A549 (cell line): ENCODE results near the gene PLEKHA3. TPM values are rescaled to one million over a fixed set of nuclear protein-coding genes. Genes with fewer than 3 reads are reported as not detected.

Experiments used
- ATAC-seq, 2 experiments: fragments of 200-7000 bp in 1 of 2; fragments of >200 bp in 1 of 2; cut with Nextera tagmentation in 1 of 2; cut with Tn5 transposase in 1 of 2; 3 replicates each; pipeline versions ENCODE4 v1.8.0 to v1.9.1; 2018 to 2020; ENCODE audit warnings: mild to moderate bottlenecking in 1 of 2, moderate library complexity in 1 of 2
- CTCF ChIA-PET: fragments of 300-600 bp; sonication (Branson Sonifier 250); formaldehyde crosslinking; extraction: SDS; loops from one replicate; lab custom pipeline; 2021; ENCODE audit warnings: antibody characterized with exemption, inconsistent platforms; lab: Yijun Ruan, JAX
- POLR2A ChIA-PET: fragments of 350-600 bp; formaldehyde crosslinking; extraction: SDS; loops from one replicate; lab custom pipeline; 2021; ENCODE audit warnings: antibody characterized with exemption, inconsistent platforms; lab: Yijun Ruan, JAX
- DNase-seq, 2 experiments: peaks; one replicate each; pipeline versions ENCODE4 v3.0.0 to v3.0.0-alpha.2; 2011 to 2016; ENCODE audit warnings: low read depth in 1 of 2, low spot score in 1 of 2
- FAIRE-seq: peaks from 2 replicates; lab custom pipeline; 2011; peaks lifted over from hg19 to GRCh38; lab: Jason Lieb, UNC
- H3K27ac ChIP-seq, 2 experiments: fragments of >200 bp; sonication (Bioruptor Twin); formaldehyde crosslinking; 3 replicates each; pipeline ENCODE4 v1.5.1; 2016 to 2017
- H3K4me1 ChIP-seq: fragments of >200 bp; sonication (Bioruptor Twin); formaldehyde crosslinking; 3 replicates; pipeline ENCODE4 v1.6.1; 2016
- H3K4me2 ChIP-seq: fragments of >200 bp; sonication (Bioruptor Twin); formaldehyde crosslinking; 3 replicates; pipeline ENCODE4 v1.6.1; 2016
- H3K4me3 ChIP-seq: fragments of >200 bp; sonication (Bioruptor Twin); formaldehyde crosslinking; 3 replicates; pipeline ENCODE4 v1.5.1; 2016
- H3K9me3 ChIP-seq: fragments of >200 bp; sonication (Bioruptor Twin); formaldehyde crosslinking; 3 replicates; pipeline ENCODE4 v1.6.1; 2016
- ATOH8 ChIP-seq: fragments of 250-450 bp; sonication (Bioruptor Pico); IDR thresholded peaks from 2 replicates; pipeline ENCODE4 v1.5.0; 2020; ENCODE audit warnings: low read depth, mild to moderate bottlenecking, moderate library complexity
- BHLHE40 ChIP-seq: IDR thresholded peaks from 2 replicates; pipeline ENCODE4 v1.6.1; 2012; ENCODE audit warnings: low read depth, low read length, inconsistent platforms
- CBX2 ChIP-seq: fragments of 200-600 bp; sonication (generic); IDR thresholded peaks from 2 replicates; pipeline ENCODE4 v1.6.1; 2016; ENCODE audit warnings: low read depth, mild to moderate bottlenecking, borderline replicate concordance
- CEBPB ChIP-seq, 2 experiments: fragments of >200 bp in 1 of 2; sonication (Bioruptor Twin) in 1 of 2; formaldehyde crosslinking in 1 of 2; IDR thresholded peaks; 2 replicates each; pipeline ENCODE4 v1.6.1; 2012 to 2016
- E2F6 ChIP-seq: IDR thresholded peaks from 2 replicates; pipeline ENCODE4 v1.6.1; 2012; ENCODE audit warnings: low read depth, borderline replicate concordance
- EHF ChIP-seq: fragments of 250-450 bp; sonication (Bioruptor Pico); IDR thresholded peaks from 2 replicates; pipeline ENCODE4 v1.5.0; 2020; ENCODE audit warnings: mild to moderate bottlenecking
- EHMT2 ChIP-seq: fragments of 200-600 bp; sonication (generic); IDR thresholded peaks from 2 replicates; pipeline ENCODE4 v1.6.1; 2016; ENCODE audit warnings: antibody characterized with exemption, low read depth, mild to moderate bottlenecking, moderate library complexity
- ELK1 ChIP-seq: fragments of 150-350 bp; IDR thresholded peaks from 2 replicates; pipeline ENCODE4 v1.6.1; 2014; ENCODE audit warnings: low read depth, mild to moderate bottlenecking, low read length
- ESRRA ChIP-seq: fragments of 150-350 bp; IDR thresholded peaks from 2 replicates; pipeline ENCODE4 v1.6.1; 2014; ENCODE audit warnings: mild to moderate bottlenecking, low read length, borderline replicate concordance
- FOSL2 ChIP-seq, 2 experiments: fragments of 450-650 bp in 1 of 2; fragments of >200 bp in 1 of 2; sonication (Bioruptor Twin) in 1 of 2; formaldehyde crosslinking; IDR thresholded peaks; 2 replicates each; pipeline versions ENCODE4 v1.5.0 to v1.6.1; 2016 to 2020; ENCODE audit warnings: mild to moderate bottlenecking in 1 of 2, moderate library complexity in 1 of 2
- GATA3 ChIP-seq: IDR thresholded peaks from 2 replicates; pipeline ENCODE4 v1.6.1; 2012; ENCODE audit warnings: borderline replicate concordance
- HEYL ChIP-seq: fragments of 250-450 bp; sonication (Bioruptor Pico); IDR thresholded peaks from 2 replicates; pipeline ENCODE4 v1.8.0; 2021; ENCODE audit warnings: mild to moderate bottlenecking, moderate library complexity
- HMGXB4 ChIP-seq: fragments of 250-450 bp; sonication (Bioruptor Pico); IDR thresholded peaks from 2 replicates; pipeline ENCODE4 v1.5.0; 2021; ENCODE audit warnings: mild to moderate bottlenecking, moderate library complexity, borderline replicate concordance
- HOXA7 ChIP-seq: fragments of 250-450 bp; sonication (Bioruptor Pico); IDR thresholded peaks from 2 replicates; pipeline ENCODE4 v1.5.0; 2020; ENCODE audit warnings: mild to moderate bottlenecking, moderate library complexity
- JUN ChIP-seq, 2 experiments: fragments of >200 bp; sonication (Bioruptor Twin); formaldehyde crosslinking; IDR thresholded peaks; 2 replicates in 1 of 2; 3 replicates in 1 of 2; pipeline ENCODE4 v1.6.1; 2016 to 2017
- KDM1A ChIP-seq: fragments of 200-600 bp; sonication (generic); IDR thresholded peaks from 2 replicates; pipeline ENCODE4 v1.6.1; 2016; ENCODE audit warnings: low read depth, mild to moderate bottlenecking
- KDM5A ChIP-seq: fragments of 200-600 bp; sonication (generic); IDR thresholded peaks from 2 replicates; pipeline ENCODE4 v1.6.1; 2016; ENCODE audit warnings: antibody characterized with exemption, mild to moderate bottlenecking
- MAFK ChIP-seq: fragments of 450-650 bp; IDR thresholded peaks from 2 replicates; pipeline ENCODE4 v1.6.1; 2014; ENCODE audit not compliant: partially characterized antibody
- MYC ChIP-seq: IDR thresholded peaks from 2 replicates; pipeline ENCODE4 v1.6.1; 2012; ENCODE audit warnings: mild to moderate bottlenecking, inconsistent platforms, low read length, improper control_type of control experiment, borderline replicate concordance
- NFE2L2 ChIP-seq: fragments of 150-350 bp; conservative IDR thresholded peaks from 2 replicates; pipeline ENCODE4 v1.6.1; 2014; ENCODE audit warnings: low read length
- NPAS2 ChIP-seq: fragments of 250-450 bp; sonication (Bioruptor Pico); IDR thresholded peaks from 2 replicates; pipeline ENCODE4 v1.8.0; 2022; ENCODE audit warnings: mild to moderate bottlenecking, moderate library complexity, borderline replicate concordance
- PBX3 ChIP-seq: IDR thresholded peaks from 2 replicates; pipeline ENCODE4 v1.6.1; 2012
- PHF8 ChIP-seq: fragments of 200-600 bp; sonication (generic); IDR thresholded peaks from 2 replicates; pipeline ENCODE4 v1.6.1; 2016; ENCODE audit warnings: low read depth, mild to moderate bottlenecking, antibody characterized with exemption, moderate library complexity, borderline replicate concordance
- POLR2AphosphoS2 ChIP-seq: conservative IDR thresholded peaks from 2 replicates; pipeline ENCODE4 v1.6.1; 2012; ENCODE audit warnings: low read length, improper control_type of control experiment, inconsistent platforms
- RAD21 ChIP-seq, 2 experiments: fragments of >200 bp in 1 of 2; sonication (Bioruptor Twin) in 1 of 2; formaldehyde crosslinking in 1 of 2; IDR thresholded peaks in 1 of 2; conservative IDR thresholded peaks in 1 of 2; 2 replicates in 1 of 2; 3 replicates in 1 of 2; pipeline ENCODE4 v1.6.1; 2012 to 2018; ENCODE audit warnings: inconsistent platforms in 1 of 2
- RFX5 ChIP-seq: fragments of 450-650 bp; IDR thresholded peaks from 2 replicates; pipeline ENCODE4 v1.7.1; 2014; ENCODE audit warnings: antibody characterized with exemption, mild to moderate bottlenecking, moderate library complexity
- RNF2 ChIP-seq: fragments of 200-600 bp; sonication (generic); IDR thresholded peaks from 2 replicates; pipeline ENCODE4 v1.6.1; 2016; ENCODE audit warnings: low read depth, mild to moderate bottlenecking, antibody characterized with exemption, moderate library complexity, borderline replicate concordance
- SREBF2 ChIP-seq: fragments of 450-650 bp; IDR thresholded peaks from 2 replicates; pipeline ENCODE4 v1.6.1; 2014; ENCODE audit warnings: mild to moderate bottlenecking, moderate library complexity
- TP53 ChIP-seq: fragments of 250-450 bp; sonication (Bioruptor Pico); IDR thresholded peaks from 2 replicates; pipeline ENCODE4 v1.5.0; 2021; ENCODE audit warnings: mild to moderate bottlenecking, moderate library complexity
- USF2 ChIP-seq: fragments of 450-650 bp; IDR thresholded peaks from 2 replicates; pipeline ENCODE4 v1.6.1; 2014; ENCODE audit warnings: antibody characterized with exemption
- ZC3H11A ChIP-seq: fragments of 450-650 bp; IDR thresholded peaks from 2 replicates; pipeline ENCODE4 v1.6.1; 2014; ENCODE audit warnings: antibody characterized with exemption, mild to moderate bottlenecking
- ZFP36 ChIP-seq: fragments of 450-650 bp; IDR thresholded peaks from 2 replicates; pipeline ENCODE4 v1.6.1; 2014; ENCODE audit warnings: borderline replicate concordance; ENCODE audit not compliant: partially characterized antibody
- ZNF302 ChIP-seq: fragments of 250-450 bp; sonication (Bioruptor Pico); IDR thresholded peaks from 2 replicates; pipeline ENCODE4 v1.9.0; 2021; ENCODE audit warnings: inconsistent platforms, mild to moderate bottlenecking, moderate library complexity
- ZSCAN20 ChIP-seq: fragments of 250-450 bp; sonication (Bioruptor Pico); IDR thresholded peaks from 2 replicates; pipeline ENCODE4 v1.8.0; 2022; ENCODE audit warnings: mild to moderate bottlenecking, moderate library complexity
- WGBS: methylation state at CpG from one replicate; pipeline ENCODE4 v1.1.6; 2017; ENCODE audit errors: missing lambda C conversion rate; 5-methylcytosine and 5-hydroxymethylcytosine counted together
- polyA plus RNA-seq, 4 experiments: library from polyadenylated mRNA; depleted of rRNA in 3 of 4; stranded (reverse); fragments of >200 nt; fragmentation: RNase III in 1 of 4; extraction: RNeasy Plus Mini Kit Qiagen cat#74134 plus additional on column Dnase treatment in 1 of 4; gene quantifications; 2 replicates in 3 of 4; 3 replicates in 1 of 4; pipeline ENCODE4 v1.2.3, GENCODE V29; 2011 to 2017

PLEKHA3 gene
- polyA plus RNA-seq, 2 of the 4 experiments (the other 2 are of a cell fraction) = 9.6 to 47.4 TPM

- Histone ChIP-seq H3K4me1 (peaks cover 11% of the 10 kb centered on the region; the same call in 2 of the 3 replicates), H3K27ac (peak within 1 kb of the TSS; percentile 92 to 97), H3K4me3 (peak within 1 kb of the TSS; percentile 61), H3K4me2 (peak within 1 kb of the TSS; percentile 96), H3K9me3 (no peaks in the 10 kb centered on the region)
- ATAC-seq (peak; percentile 90 to 97), DNase-seq (peak; percentile 72 to 98), FAIRE-seq (no peak)
- WGBS = 9% methylated on average over 41 of the region's 76 CpGs
- ChIA-PET CTCF (interaction anchor here (1.1 to 1.6 kb wide), 6 partner anchors 9 to 366 kb away, joined by 3 to 5 read pairs (median 4); no protein-coding TSS in a partner anchor), POLR2A (interaction anchor here (0.5 to 2.0 kb wide), 29 partner anchors 8 to 677 kb away, joined by 3 to 35 read pairs (median 4); partner anchors contain the start of genes FKBP7, OSBPL6 and PLEKHA3)
- TF ChIP-seq HMGXB4 (CRISPR knock-in tag) (no peak), RNF2 (no peak), MYC (peak; percentile 74; the same call in 1 of the 2 replicates), RAD21 (conservative IDR thresholded peaks at IDR 0.05 in 1 of 2, IDR thresholded peaks at IDR 0.05 in 1 of 2) (no peak), EHF (CRISPR knock-in tag) (no peak), EHMT2 (no peak), RFX5 (no peak), PBX3 (0 out of 2 replicates have a peak, but pooled peaks have one; percentile 21), ATOH8 (no peak), BHLHE40 (no peak), CEBPB (IDR thresholded peaks at IDR 0.05) (no peak), HEYL (CRISPR knock-in tag) (no peak), TP53 (CRISPR knock-in tag) (no peak), CBX2 (no peak), MAFK (no peak), ELK1 (no peak), KDM5A (no peak), ZC3H11A (no peak), FOSL2 (IDR thresholded peaks at IDR 0.05) (no peak), FOSL2 (CRISPR knock-in tag; IDR thresholded peaks at IDR 0.05) (peak; percentile 18; the same call in 1 of the 2 replicates), E2F6 (no peak), KDM1A (no peak), ZNF302 (CRISPR knock-in tag) (no peak), PHF8 (peak; percentile 91), HOXA7 (CRISPR knock-in tag) (no peak), ZSCAN20 (CRISPR knock-in tag) (no peak), JUN (IDR thresholded peaks at IDR 0.05) (peak; percentile 57 to 97; a peak in 4 of 5 replicates), GATA3 (no peak; the same call in 1 of the 2 replicates), NPAS2 (CRISPR knock-in tag) (no peak), SREBF2 (no peak), NFE2L2 (no peak), POLR2AphosphoS2 (no peak; the same call in 1 of the 2 replicates), ZFP36 (no peak), ESRRA (no peak), USF2 (no peak)
Observed at GRCh38 chr2:178450774-178451525, 29.3 kb upstream of the PLEKHA3 start, which contains the start of the genes PJVK and PRKRA. TSS of gene PJVK (plus strand) at chr2:178451378. CDS start at chr2:178453410, 2,032 bp downstream. TSS of gene PRKRA (minus strand) at chr2:178451175. CDS start at chr2:178451030, 145 bp downstream.
